ENCODE data around the gene DNAAF1.

DNAAF1 gene

GRCh38 chr16:84105301-84105815, 39.8 kb upstream of the DNAAF1 start:
- Histone ChIP-seq H3K9ac (ENCODE audit: low read depth, low read length, poor library complexity, severe bottlenecking) (no peak overlapping the region), H4K20me1 (ENCODE audit: insufficient read depth, low read length, poor library complexity, severe bottlenecking) (peaks cover 40% of the 10 kb centered on the region), H3K4me3 (ENCODE audit: low read length, poor library complexity, severe bottlenecking) (no peak overlapping the region), H3K79me2 (ENCODE audit: insufficient read depth, low read length) (peaks cover 85% of the 10 kb centered on the region), H3K36me3 (ENCODE audit: insufficient read depth, low read length) (peaks cover 24% of the 10 kb centered on the region; the same call in 1 of the 2 replicates), H3F3A (ENCODE audit: low read depth) (no peaks in the 10 kb centered on the region), H2AFZ (ENCODE audit: low read length) (no peak overlapping the region), H3K9me2 (replicated peaks; ENCODE audit: low read depth, low read length) (no peaks in the 10 kb centered on the region), H3K4me2 (ENCODE audit: low read depth, low read length, poor library complexity, severe bottlenecking) (no peak overlapping the region), H3K27me3 (ENCODE audit: insufficient read depth, low read length, poor library complexity, severe bottlenecking) (no peaks in the 10 kb centered on the region), H3K4me1 (ENCODE audit: insufficient read depth, low read length, poor library complexity, severe bottlenecking) (peaks cover 2% of the 10 kb centered on the region), H3K9me3 (ENCODE audit: insufficient read depth, low read depth, low read length) (no peaks in the 10 kb centered on the region)
- TF ChIP-seq, protein P1, sequence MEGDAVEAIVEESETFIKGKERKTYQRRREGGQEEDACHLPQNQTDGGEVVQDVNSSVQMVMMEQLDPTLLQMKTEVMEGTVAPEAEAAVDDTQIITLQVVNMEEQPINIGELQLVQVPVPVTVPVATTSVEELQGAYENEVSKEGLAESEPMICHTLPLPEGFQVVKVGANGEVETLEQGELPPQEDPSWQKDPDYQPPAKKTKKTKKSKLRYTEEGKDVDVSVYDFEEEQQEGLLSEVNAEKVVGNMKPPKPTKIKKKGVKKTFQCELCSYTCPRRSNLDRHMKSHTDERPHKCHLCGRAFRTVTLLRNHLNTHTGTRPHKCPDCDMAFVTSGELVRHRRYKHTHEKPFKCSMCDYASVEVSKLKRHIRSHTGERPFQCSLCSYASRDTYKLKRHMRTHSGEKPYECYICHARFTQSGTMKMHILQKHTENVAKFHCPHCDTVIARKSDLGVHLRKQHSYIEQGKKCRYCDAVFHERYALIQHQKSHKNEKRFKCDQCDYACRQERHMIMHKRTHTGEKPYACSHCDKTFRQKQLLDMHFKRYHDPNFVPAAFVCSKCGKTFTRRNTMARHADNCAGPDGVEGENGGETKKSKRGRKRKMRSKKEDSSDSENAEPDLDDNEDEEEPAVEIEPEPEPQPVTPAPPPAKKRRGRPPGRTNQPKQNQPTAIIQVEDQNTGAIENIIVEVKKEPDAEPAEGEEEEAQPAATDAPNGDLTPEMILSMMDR (conservative IDR thresholded peaks at IDR 0.05; ENCODE audit: low read length): no peak
- no peak for TF ChIP-seq EZH2phosphoT487 (IDR thresholded peaks at IDR 0.05; ENCODE audit: borderline replicate concordance)

GRCh38 chr16:84105948-84106740, 39.0 kb upstream of the DNAAF1 start:
- TF ChIP-seq, protein P1 (conservative IDR thresholded peaks at IDR 0.05; ENCODE audit: low read length): no peak
- TF ChIP-seq EZH2phosphoT487 (IDR thresholded peaks at IDR 0.05; ENCODE audit: borderline replicate concordance): no peak
- Histone ChIP-seq H3K4me1 (ENCODE audit: insufficient read depth, low read length, poor library complexity, severe bottlenecking) (peaks cover 8% of the 10 kb centered on the region), H3K79me2 (ENCODE audit: insufficient read depth, low read length) (peaks cover 93% of the 10 kb centered on the region), H3K9me3 (ENCODE audit: insufficient read depth, low read depth, low read length) (no peaks in the 10 kb centered on the region), H3K36me3 (ENCODE audit: insufficient read depth, low read length) (peaks cover 22% of the 10 kb centered on the region; the same call in 1 of the 2 replicates), H3K9me2 (replicated peaks; ENCODE audit: low read depth, low read length) (no peaks in the 10 kb centered on the region), H2AFZ (ENCODE audit: low read length) (no peak overlapping the region), H3K27me3 (ENCODE audit: insufficient read depth, low read length, poor library complexity, severe bottlenecking) (no peaks in the 10 kb centered on the region), H3K4me2 (ENCODE audit: low read depth, low read length, poor library complexity, severe bottlenecking) (no peak overlapping the region), H3K4me3 (ENCODE audit: low read length, poor library complexity, severe bottlenecking) (no peak overlapping the region), H3F3A (ENCODE audit: low read depth) (no peaks in the 10 kb centered on the region), H4K20me1 (ENCODE audit: insufficient read depth, low read length, poor library complexity, severe bottlenecking) (peaks cover 43% of the 10 kb centered on the region), H3K9ac (ENCODE audit: low read depth, low read length, poor library complexity, severe bottlenecking) (no peak overlapping the region)

GRCh38 chr16:84107921-84108320, 37.2 kb upstream of the DNAAF1 start:
- Histone ChIP-seq H3K4me1 (ENCODE audit: insufficient read depth, low read length, poor library complexity, severe bottlenecking) (peaks cover 9% of the 10 kb centered on the region), H3K36me3 (ENCODE audit: insufficient read depth, low read length) (peaks cover 14% of the 10 kb centered on the region; the same call in 1 of the 2 replicates), H3K9me3 (ENCODE audit: insufficient read depth, low read depth, low read length) (no peaks in the 10 kb centered on the region), H3K9ac (ENCODE audit: low read depth, low read length, poor library complexity, severe bottlenecking) (no peak overlapping the region), H2AFZ (ENCODE audit: low read length) (no peak overlapping the region), H3K9me2 (replicated peaks; ENCODE audit: low read depth, low read length) (no peaks in the 10 kb centered on the region), H3K27me3 (ENCODE audit: insufficient read depth, low read length, poor library complexity, severe bottlenecking) (no peaks in the 10 kb centered on the region), H3K4me3 (ENCODE audit: low read length, poor library complexity, severe bottlenecking) (no peak overlapping the region), H3F3A (ENCODE audit: low read depth) (no peaks in the 10 kb centered on the region), H3K79me2 (ENCODE audit: insufficient read depth, low read length) (peaks cover 94% of the 10 kb centered on the region), H3K4me2 (ENCODE audit: low read depth, low read length, poor library complexity, severe bottlenecking) (no peak overlapping the region), H4K20me1 (ENCODE audit: insufficient read depth, low read length, poor library complexity, severe bottlenecking) (peaks cover 35% of the 10 kb centered on the region)
- TF ChIP-seq, protein P1 (conservative IDR thresholded peaks at IDR 0.05; ENCODE audit: low read length): no peak
- no peak for TF ChIP-seq EZH2phosphoT487 (IDR thresholded peaks at IDR 0.05; ENCODE audit: borderline replicate concordance)

All from Loucy (cell line).